A549 (cell line): ENCODE data around the gene CLK2. TPM values are rescaled to one million over a fixed set of nuclear protein-coding genes. Genes with fewer than 3 reads are reported as not detected.

ENCODE experiments used
- ATAC-seq, 2 experiments: fragments of 200-7000 bp in 1 of 2; fragments of >200 bp in 1 of 2; cut with Nextera tagmentation in 1 of 2; cut with Tn5 transposase in 1 of 2; 3 replicates each; pipeline versions ENCODE4 v1.8.0 to v1.9.1; 2018 to 2020; ENCODE audit warnings: mild to moderate bottlenecking in 1 of 2, moderate library complexity in 1 of 2
- CTCF ChIA-PET: fragments of 300-600 bp; sonication (Branson Sonifier 250); formaldehyde crosslinking; extraction: SDS; loops from one replicate; lab custom pipeline; 2021; ENCODE audit warnings: antibody characterized with exemption, inconsistent platforms; lab: Yijun Ruan, JAX
- POLR2A ChIA-PET: fragments of 350-600 bp; formaldehyde crosslinking; extraction: SDS; loops from one replicate; lab custom pipeline; 2021; ENCODE audit warnings: antibody characterized with exemption, inconsistent platforms; lab: Yijun Ruan, JAX
- DNase-seq, 2 experiments: peaks; one replicate each; pipeline versions ENCODE4 v3.0.0 to v3.0.0-alpha.2; 2011 to 2016; ENCODE audit warnings: low read depth in 1 of 2, low spot score in 1 of 2
- FAIRE-seq: peaks from 2 replicates; lab custom pipeline; 2011; peaks lifted over from hg19 to GRCh38; lab: Jason Lieb, UNC
- H3K27ac ChIP-seq, 2 experiments: fragments of >200 bp; sonication (Bioruptor Twin); formaldehyde crosslinking; 3 replicates each; pipeline ENCODE4 v1.5.1; 2016 to 2017
- H3K4me1 ChIP-seq: fragments of >200 bp; sonication (Bioruptor Twin); formaldehyde crosslinking; 3 replicates; pipeline ENCODE4 v1.6.1; 2016
- H3K4me2 ChIP-seq: fragments of >200 bp; sonication (Bioruptor Twin); formaldehyde crosslinking; 3 replicates; pipeline ENCODE4 v1.6.1; 2016
- H3K4me3 ChIP-seq: fragments of >200 bp; sonication (Bioruptor Twin); formaldehyde crosslinking; 3 replicates; pipeline ENCODE4 v1.5.1; 2016
- H3K9me3 ChIP-seq: fragments of >200 bp; sonication (Bioruptor Twin); formaldehyde crosslinking; 3 replicates; pipeline ENCODE4 v1.6.1; 2016
- CHD4 ChIP-seq: fragments of 200-600 bp; sonication (generic); IDR thresholded peaks from 2 replicates; pipeline ENCODE4 v1.6.1; 2016; ENCODE audit warnings: antibody characterized with exemption, mild to moderate bottlenecking, borderline replicate concordance
- ELK1 ChIP-seq: fragments of 150-350 bp; IDR thresholded peaks from 2 replicates; pipeline ENCODE4 v1.6.1; 2014; ENCODE audit warnings: low read depth, mild to moderate bottlenecking, low read length
- FOSB ChIP-seq: fragments of 250-450 bp; sonication (Bioruptor Pico); IDR thresholded peaks from 2 replicates; pipeline ENCODE4 v1.5.0; 2020; ENCODE audit warnings: mild to moderate bottlenecking, moderate library complexity
- FOXS1 ChIP-seq: fragments of 250-450 bp; sonication (Bioruptor Pico); IDR thresholded peaks from 2 replicates; pipeline ENCODE4 v1.5.0; 2020; ENCODE audit warnings: mild to moderate bottlenecking, moderate library complexity
- GATA3 ChIP-seq: IDR thresholded peaks from 2 replicates; pipeline ENCODE4 v1.6.1; 2012; ENCODE audit warnings: borderline replicate concordance
- HMGXB4 ChIP-seq: fragments of 250-450 bp; sonication (Bioruptor Pico); IDR thresholded peaks from 2 replicates; pipeline ENCODE4 v1.5.0; 2021; ENCODE audit warnings: mild to moderate bottlenecking, moderate library complexity, borderline replicate concordance
- MAZ ChIP-seq: fragments of 150-350 bp; IDR thresholded peaks from 2 replicates; pipeline ENCODE4 v1.6.1; 2014; ENCODE audit warnings: antibody characterized with exemption, low read depth, low read length, borderline replicate concordance
- NR3C1 ChIP-seq: fragments of >200 bp; sonication (Bioruptor Twin); formaldehyde crosslinking; IDR thresholded peaks from 3 replicates; pipeline ENCODE4 v1.6.1; 2017
- PBX3 ChIP-seq: IDR thresholded peaks from 2 replicates; pipeline ENCODE4 v1.6.1; 2012
- RARB ChIP-seq: fragments of 250-450 bp; sonication (Bioruptor Pico); IDR thresholded peaks from 2 replicates; pipeline ENCODE4 v1.8.0; 2021; ENCODE audit warnings: mild to moderate bottlenecking, moderate library complexity
- USF2 ChIP-seq: fragments of 450-650 bp; IDR thresholded peaks from 2 replicates; pipeline ENCODE4 v1.6.1; 2014; ENCODE audit warnings: antibody characterized with exemption
- ZC3H11A ChIP-seq: fragments of 450-650 bp; IDR thresholded peaks from 2 replicates; pipeline ENCODE4 v1.6.1; 2014; ENCODE audit warnings: antibody characterized with exemption, mild to moderate bottlenecking
- WGBS: methylation state at CpG from one replicate; pipeline ENCODE4 v1.1.6; 2017; ENCODE audit errors: missing lambda C conversion rate; 5-methylcytosine and 5-hydroxymethylcytosine counted together
- polyA plus RNA-seq, 4 experiments: library from polyadenylated mRNA; depleted of rRNA in 3 of 4; stranded (reverse); fragments of >200 nt; fragmentation: RNase III in 1 of 4; extraction: RNeasy Plus Mini Kit Qiagen cat#74134 plus additional on column Dnase treatment in 1 of 4; gene quantifications; 2 replicates in 3 of 4; 3 replicates in 1 of 4; pipeline ENCODE4 v1.2.3, GENCODE V29; 2011 to 2017
- TF ChIP-seq, protein P1 (sequence below): fragments of 200-600 bp; sonication (generic); IDR thresholded peaks from 2 replicates; pipeline ENCODE4 v1.6.1; 2016; ENCODE audit warnings: antibody characterized with exemption, mild to moderate bottlenecking, moderate library complexity
- TF ChIP-seq, protein P2 (sequence below): fragments of >200 bp; sonication (Bioruptor Twin); formaldehyde crosslinking; IDR thresholded peaks from 3 replicates; pipeline ENCODE4 v1.6.1; 2016
- TF ChIP-seq, protein P3 (sequence below): fragments of >200 bp; sonication (Bioruptor Twin); formaldehyde crosslinking; IDR thresholded peaks from 3 replicates; pipeline ENCODE4 v1.5.1; 2016

CLK2 gene
- polyA plus RNA-seq, 2 of the 4 experiments (the other 2 are of a cell fraction): 37.9 to 45.7 TPM

DNA sequence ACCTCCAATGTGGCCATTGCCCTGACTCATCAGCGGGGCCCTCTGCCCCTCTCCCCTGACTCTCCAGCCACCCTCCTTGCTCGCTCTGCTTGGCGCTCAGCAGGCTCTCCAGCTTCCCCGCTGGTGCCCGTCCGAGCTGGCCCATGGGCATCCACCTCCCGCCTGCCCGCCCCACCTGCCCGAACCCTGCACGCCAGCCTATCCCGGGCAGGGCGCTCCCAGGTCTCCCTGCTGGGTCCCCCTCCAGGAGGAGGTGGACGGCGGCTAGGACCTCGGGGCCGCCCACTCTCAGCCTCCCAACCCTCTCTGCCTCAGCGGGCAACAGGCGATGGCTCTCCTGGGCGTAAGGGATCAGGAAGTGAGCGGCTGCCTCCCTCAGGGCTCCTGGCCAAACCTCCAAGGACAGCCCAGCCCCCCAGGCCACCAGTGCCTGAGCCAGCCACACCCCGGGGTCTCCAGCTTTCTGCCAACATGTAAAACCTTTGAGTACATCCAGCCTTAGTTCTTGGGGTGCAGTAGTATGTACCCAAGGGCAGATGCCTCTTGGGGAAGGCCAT, 14.8 kb upstream of the CLK2 start (continued):
- TF ChIP-seq, protein P1, sequence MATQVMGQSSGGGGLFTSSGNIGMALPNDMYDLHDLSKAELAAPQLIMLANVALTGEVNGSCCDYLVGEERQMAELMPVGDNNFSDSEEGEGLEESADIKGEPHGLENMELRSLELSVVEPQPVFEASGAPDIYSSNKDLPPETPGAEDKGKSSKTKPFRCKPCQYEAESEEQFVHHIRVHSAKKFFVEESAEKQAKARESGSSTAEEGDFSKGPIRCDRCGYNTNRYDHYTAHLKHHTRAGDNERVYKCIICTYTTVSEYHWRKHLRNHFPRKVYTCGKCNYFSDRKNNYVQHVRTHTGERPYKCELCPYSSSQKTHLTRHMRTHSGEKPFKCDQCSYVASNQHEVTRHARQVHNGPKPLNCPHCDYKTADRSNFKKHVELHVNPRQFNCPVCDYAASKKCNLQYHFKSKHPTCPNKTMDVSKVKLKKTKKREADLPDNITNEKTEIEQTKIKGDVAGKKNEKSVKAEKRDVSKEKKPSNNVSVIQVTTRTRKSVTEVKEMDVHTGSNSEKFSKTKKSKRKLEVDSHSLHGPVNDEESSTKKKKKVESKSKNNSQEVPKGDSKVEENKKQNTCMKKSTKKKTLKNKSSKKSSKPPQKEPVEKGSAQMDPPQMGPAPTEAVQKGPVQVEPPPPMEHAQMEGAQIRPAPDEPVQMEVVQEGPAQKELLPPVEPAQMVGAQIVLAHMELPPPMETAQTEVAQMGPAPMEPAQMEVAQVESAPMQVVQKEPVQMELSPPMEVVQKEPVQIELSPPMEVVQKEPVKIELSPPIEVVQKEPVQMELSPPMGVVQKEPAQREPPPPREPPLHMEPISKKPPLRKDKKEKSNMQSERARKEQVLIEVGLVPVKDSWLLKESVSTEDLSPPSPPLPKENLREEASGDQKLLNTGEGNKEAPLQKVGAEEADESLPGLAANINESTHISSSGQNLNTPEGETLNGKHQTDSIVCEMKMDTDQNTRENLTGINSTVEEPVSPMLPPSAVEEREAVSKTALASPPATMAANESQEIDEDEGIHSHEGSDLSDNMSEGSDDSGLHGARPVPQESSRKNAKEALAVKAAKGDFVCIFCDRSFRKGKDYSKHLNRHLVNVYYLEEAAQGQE: no peak

DNA sequence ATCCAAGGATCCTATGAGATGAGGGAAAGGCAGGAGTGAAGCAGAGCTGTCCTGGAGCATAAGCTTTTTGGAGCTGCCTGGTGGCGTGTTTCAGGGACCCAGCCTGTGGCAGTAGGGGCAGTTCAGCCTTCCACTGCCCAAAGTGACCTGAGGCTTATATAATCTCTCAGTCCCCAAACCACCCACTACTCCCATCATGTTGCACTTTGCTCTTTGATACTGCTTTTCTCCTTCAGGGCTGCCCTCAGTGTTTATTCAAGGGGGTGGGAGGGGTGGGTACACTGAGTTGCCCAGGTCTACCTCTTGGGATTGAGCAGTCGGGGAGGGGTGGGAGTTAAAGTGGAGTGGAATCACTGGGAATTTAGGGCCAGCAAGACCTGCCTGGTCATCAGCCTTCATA, 13.2 kb upstream of the CLK2 start:
- DNase-seq (no peak), FAIRE-seq (no peak), ATAC-seq (no peak)
- ChIA-PET CTCF (interaction anchor here (1.4 to 4.0 kb wide), 3 partner anchors 10 to 37 kb away, joined by 4 to 18 read pairs (median 11); no protein-coding TSS in a partner anchor), POLR2A (no interaction called here)
- 90% methylated on average over 2 of the region's 2 CpGs for WGBS
- no peaks in the 10 kb centered on the region for H3K4me1 ChIP-seq
- no peaks in the 10 kb centered on the region for H3K9me3 ChIP-seq
- no peak overlapping the region for H3K4me3 ChIP-seq
- H3K4me2 ChIP-seq: no peak overlapping the region
- TF ChIP-seq GATA3 (no peak), NR3C1 (no peak), PBX3 (no peak), MAZ (no peak), FOXS1 (CRISPR knock-in tag) (no peak), FOSB (CRISPR knock-in tag) (no peak), CHD4 (no peak), USF2 (no peak), RARB (CRISPR knock-in tag) (no peak), ZC3H11A (no peak), ELK1 (no peak), HMGXB4 (no peak)
- TF ChIP-seq, protein P2, sequence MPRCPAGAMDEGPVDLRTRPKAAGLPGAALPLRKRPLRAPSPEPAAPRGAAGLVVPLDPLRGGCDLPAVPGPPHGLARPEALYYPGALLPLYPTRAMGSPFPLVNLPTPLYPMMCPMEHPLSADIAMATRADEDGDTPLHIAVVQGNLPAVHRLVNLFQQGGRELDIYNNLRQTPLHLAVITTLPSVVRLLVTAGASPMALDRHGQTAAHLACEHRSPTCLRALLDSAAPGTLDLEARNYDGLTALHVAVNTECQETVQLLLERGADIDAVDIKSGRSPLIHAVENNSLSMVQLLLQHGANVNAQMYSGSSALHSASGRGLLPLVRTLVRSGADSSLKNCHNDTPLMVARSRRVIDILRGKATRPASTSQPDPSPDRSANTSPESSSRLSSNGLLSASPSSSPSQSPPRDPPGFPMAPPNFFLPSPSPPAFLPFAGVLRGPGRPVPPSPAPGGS: no peak
- TF ChIP-seq, protein P3, sequence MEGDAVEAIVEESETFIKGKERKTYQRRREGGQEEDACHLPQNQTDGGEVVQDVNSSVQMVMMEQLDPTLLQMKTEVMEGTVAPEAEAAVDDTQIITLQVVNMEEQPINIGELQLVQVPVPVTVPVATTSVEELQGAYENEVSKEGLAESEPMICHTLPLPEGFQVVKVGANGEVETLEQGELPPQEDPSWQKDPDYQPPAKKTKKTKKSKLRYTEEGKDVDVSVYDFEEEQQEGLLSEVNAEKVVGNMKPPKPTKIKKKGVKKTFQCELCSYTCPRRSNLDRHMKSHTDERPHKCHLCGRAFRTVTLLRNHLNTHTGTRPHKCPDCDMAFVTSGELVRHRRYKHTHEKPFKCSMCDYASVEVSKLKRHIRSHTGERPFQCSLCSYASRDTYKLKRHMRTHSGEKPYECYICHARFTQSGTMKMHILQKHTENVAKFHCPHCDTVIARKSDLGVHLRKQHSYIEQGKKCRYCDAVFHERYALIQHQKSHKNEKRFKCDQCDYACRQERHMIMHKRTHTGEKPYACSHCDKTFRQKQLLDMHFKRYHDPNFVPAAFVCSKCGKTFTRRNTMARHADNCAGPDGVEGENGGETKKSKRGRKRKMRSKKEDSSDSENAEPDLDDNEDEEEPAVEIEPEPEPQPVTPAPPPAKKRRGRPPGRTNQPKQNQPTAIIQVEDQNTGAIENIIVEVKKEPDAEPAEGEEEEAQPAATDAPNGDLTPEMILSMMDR: no peak
- H3K27ac ChIP-seq: no peak overlapping the region
